Activated T-helper 1 cell treated with anti-CD3 and anti-CD28 coated beads, Interleukin-2, amount 50 U/mL, for 16 hours (primary cell): ENCODE measurements around the gene NRXN3.

Experiments used
- DNase-seq, 2 donors: peaks; one replicate each; pipeline ENCODE4 v3.0.0-alpha.2; 2020; ENCODE audit warnings: low read depth in 1 of 2, low spot score in 1 of 2

Gene NRXN3

GRCh38 chr14:79645753-79646362 is 1475.7 kb downstream of the NRXN3 start:
- DNase-seq: no peak

GRCh38 chr14:79649856-79650255 is 1479.7 kb downstream of the NRXN3 start:
- DNase-seq: no peak

DNA sequence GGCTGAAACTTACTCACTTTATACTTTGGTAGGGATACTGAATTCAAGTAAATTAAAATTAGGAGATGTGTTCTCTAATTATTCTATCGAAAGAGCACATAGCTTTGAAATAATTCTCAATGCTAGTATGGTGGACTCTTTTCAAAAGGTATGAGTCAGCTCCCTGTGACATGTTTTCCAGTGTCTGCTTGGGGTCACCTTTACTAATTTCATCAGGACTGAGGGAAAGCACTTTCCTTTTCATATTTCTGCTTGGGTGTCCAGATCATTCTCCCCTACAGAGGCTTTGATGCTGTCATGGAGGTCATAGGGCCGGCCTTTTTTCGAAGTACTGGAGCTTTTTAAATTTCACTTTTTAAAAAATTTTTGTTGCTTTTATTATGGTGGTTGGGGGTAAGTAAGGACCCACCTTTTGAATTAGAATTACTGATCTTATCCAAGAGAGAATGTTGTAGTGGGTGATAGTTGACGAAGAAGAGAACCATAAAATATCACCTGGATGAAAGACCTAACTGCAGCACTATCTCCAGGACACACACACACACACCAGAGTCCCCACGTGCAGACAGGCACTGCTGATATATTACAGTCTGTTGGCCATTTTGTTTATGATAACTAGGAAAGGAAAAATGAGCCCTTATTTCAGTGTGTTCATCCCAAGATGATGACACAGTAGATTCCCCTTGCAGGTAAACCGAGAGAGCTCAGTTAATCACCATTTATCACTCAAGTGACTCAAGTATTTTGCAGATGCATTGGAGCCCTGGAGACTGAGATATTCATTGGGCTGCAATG is 1482.5 kb downstream of the NRXN3 start:
- no peak for DNase-seq

GRCh38 chr14:79656056-79656455 is 1485.9 kb downstream of the NRXN3 start:
- no peak for DNase-seq

GRCh38 chr14:79656496-79656895 is 1486.3 kb downstream of the NRXN3 start:
- DNase-seq: no peak

DNA sequence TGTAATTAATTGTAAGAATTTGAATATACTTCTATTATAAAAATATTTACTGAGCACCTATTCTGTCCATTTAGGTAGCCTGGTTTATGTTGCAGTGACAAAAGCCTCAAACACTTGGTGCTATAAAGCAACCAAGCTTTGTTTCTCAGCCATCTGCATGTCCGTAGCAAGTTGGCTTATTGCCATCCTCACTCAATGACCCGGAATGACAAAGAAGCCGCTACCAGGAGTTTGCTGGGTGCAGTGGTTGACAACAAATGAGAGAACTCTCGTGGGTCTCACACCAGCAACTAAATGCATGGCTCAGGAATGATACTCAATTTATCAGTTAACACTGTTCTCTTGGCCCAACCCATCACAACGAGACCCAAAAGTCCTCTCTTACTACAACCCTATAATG is 1488.0 kb downstream of the NRXN3 start:
- DNase-seq: no peak

DNA sequence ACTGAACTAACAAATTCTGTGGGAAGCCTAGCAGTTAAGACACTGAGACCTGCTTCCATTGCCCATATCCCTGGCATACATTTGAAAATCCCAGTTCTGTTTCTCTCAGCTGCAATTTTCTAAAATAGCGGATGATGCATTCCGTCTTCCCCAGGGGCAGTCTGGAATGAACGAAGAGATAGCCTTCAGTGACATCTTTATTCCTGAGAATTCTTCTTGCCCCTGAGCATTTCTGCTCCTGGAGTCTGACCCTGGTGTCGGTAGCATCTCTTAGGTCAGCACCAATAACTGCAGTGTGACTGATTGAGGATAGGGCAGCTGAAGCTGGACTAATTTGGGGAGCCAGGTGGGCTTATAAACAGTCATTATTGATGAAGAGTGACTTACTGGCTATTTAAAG is 1488.6 kb downstream of the NRXN3 start:
- DNase-seq: no peak

DNA sequence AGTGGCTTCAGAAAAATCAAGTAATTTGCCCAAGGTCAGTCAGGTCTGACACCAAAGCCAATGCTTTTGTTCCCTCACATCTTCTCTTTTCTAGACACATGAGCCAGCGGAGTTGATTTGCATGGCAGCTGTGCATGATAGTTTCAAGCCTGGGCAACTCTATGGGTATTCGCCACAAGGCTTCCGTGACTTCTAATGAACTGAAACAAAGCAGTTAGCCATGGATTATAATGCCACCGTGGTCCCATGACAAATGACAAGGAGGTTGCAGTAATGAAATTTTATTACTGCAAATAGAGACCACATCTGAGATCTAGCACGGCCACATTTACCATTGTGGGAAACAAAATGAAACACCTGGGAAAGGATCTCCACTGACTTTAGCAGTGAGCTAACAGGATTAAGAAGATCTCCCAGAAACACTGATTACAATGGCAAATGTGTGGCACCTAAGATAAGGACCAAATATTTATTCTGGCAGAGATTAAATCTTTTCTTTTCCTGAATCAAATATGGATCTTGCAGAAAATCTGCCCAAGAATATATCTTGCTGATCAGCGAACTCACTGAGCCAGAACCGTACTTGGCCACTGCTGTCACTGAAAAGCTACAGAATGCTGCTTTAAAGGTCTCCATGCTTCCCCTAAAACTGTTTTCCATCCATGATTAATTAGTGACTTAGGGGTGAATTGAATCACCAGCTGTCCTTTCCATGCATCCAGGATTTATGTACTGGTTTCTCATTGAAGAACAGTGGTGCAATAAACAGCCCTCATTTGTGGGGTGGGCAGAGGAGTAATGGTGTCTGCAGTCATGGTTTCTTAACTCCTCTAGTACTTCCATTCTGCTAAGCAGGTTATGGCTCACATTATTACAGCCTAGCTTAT is 1490.1 kb downstream of the NRXN3 start:
- DNase-seq: no peak

GRCh38 chr14:79661752-79662151 is 1491.6 kb downstream of the NRXN3 start:
- no peak for DNase-seq

GRCh38 chr14:79663453-79663852 is 1493.3 kb downstream of the NRXN3 start:
- DNase-seq: no peak

DNA sequence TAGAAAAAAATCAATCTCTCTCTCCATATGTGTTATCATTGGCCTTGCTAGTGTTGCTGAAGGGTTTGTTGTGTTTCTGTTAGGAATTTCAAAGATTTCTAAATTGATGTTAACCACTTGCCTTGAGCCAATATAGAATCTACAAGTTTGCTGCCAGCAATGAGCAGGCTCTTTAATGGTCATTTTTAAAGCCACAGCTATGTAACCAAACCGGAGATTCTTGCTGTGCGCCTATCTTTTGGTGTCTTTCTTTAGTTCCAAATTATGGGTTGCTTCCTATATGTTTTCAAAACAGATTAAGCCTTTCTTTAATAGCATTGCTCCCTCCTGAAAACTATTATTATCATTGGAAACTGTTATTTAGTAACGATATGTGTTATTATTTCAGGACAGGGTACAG is 1495.4 kb downstream of the NRXN3 start:
- DNase-seq: no peak

GRCh38 chr14:79668951-79669350 is 1498.8 kb downstream of the NRXN3 start:
- no peak for DNase-seq

DNA sequence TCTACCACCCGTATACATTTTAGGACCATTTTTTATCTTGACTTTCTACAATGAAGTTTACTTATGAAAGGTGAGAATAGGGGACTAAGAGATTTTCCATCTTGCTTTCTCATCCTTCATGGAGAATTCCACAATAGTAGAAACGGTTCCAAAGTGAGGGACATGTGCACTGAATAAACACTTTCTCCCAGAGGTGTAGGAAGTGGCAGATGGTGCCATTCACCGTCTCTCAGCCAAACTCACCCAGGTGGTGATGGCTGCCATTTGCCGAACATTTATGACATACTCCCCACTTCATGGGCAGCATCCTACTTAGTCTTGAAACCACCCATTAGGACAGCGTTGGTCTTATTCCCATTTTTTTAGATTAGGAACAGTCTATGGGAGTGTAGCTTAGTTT is 1500.6 kb downstream of the NRXN3 start:
- DNase-seq: no peak

DNA sequence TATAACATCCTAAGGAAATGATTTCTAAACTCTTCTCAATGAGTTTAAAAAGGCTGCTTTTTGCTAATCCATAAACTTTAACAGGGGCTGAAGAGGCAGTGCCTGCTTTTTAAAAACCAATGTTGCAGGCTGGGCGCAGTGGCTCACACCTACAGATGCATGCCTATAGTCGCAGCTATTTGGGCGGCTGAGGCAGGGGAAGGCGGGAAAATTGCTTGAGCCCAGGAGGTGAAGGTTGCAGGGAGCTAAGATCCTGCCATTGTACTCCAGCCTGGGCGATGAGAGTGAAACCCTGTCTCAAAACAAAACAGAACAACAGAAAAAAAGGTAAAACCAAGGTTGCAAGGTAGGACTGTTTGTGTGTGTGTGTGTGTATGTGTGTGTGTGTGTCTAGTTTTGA is 1509.9 kb downstream of the NRXN3 start:
- no peak for DNase-seq

DNA sequence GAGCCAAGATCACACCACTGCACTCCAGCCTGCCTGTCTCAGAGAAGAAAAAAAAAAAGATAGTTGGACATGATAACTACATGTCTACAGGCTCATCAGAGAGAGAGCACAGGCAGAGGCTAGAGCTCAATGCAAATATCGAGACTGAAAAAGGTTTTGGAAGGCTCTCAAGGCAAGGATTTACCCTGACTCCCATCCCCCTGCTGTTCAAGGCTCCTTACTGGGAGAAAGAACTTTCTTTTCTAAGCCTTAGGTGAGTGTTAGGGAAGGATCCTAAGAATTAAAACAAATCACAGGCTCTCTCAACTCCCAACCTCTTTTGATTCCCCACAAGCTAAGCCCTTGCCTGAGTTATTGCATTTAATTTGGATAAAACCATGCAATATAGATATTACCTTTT is 1516.0 kb downstream of the NRXN3 start:
- no peak for DNase-seq

DNA sequence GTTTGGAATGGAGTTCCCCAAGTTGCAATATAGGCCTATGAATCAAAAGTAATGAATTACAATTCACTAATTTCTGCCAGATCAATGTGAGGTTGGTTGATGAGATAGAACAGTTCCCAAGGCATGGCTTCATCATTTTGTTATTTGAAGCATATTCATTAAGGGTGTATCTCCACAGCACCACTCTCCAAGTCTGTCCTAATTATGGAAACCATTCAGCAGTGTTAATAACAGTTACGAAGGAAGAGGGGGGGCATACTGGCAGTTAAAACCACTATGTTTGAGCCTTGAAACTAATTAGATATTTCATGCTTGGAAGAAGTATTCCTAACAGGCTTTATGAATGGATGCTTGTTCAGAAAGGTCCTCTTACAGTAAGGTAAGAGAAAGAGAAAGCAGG is 1520.8 kb downstream of the NRXN3 start:
- no peak for DNase-seq

DNA sequence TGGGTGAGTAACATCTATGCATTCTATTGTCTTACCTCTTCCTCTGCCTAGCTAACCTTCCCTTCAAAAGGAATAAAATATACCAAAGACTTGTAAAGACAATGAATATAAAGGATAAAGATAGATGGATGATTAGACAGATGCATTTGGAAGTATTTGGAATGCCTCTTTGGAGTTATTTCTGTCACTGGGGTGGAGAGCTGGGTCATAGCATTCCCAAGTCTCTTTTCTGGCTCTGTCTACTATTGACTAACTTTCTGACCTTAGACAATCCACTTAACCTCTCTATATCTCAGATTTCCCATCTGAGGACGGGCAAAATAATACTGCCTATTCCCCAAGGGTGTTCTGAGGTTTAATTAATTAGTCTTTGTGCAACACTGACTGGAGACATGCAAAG is 1523.8 kb downstream of the NRXN3 start:
- DNase-seq: no peak

GRCh38 chr14:79695307-79695706 is 1525.1 kb downstream of the NRXN3 start:
- DNase-seq: no peak

DNA sequence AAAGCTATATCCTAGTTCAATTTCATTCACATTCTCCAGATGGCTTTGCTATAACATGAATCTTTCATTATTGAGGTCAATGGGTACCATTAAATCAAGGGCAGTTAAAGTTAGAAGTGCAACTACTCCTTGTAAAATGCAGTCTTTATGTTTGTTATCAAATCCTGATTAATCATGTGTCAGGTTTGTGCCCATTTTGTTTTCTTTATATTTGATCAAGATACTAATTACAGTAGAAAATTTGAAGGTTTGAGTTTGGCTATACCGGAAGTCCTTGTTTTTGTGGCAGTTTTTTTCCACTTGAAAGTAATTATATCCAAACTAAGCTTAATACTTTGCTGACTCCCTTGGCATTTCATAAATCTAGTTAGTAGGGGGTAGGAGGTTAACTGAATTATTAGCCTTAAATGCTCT is 1528.1 kb downstream of the NRXN3 start:
- no peak for DNase-seq

GRCh38 chr14:79699206-79699605 is 1529.0 kb downstream of the NRXN3 start:
- no peak for DNase-seq

GRCh38 chr14:79701371-79701770 is 1531.2 kb downstream of the NRXN3 start:
- DNase-seq: no peak

DNA sequence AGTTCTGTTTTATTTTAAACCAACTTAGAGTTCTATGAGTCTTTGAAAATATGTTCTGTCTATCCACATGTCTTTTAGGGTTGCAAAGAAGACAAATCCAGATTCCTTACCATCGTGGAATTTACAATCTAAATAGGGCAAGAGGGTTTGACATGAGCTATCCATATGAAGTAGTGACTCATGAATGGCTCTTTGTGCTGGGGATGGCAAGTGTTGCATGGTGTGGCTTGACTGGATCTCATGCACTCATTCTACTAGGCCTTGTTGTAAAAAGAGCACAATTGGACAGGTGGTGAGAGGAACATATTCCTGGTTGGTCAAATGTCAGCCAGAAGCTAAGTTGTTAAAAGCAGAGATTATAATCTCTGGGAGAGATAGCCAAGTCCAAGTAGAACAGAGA is 1532.0 kb downstream of the NRXN3 start:
- DNase-seq: no peak
